C4-2B (cell line): Measurements from ENCODE around the gene STEAP1B.

ENCODE experiments used
- ZFX ChIP-seq: fragments of 450-650 bp; IDR thresholded peaks from 2 replicates; pipeline ENCODE4 v1.6.1; 2017
- TF ChIP-seq, protein P1 (sequence below): fragments of 450-650 bp; conservative IDR thresholded peaks from 2 replicates; pipeline ENCODE4 v1.5.1; 2017; ENCODE audit warnings: mild to moderate bottlenecking

DNA sequence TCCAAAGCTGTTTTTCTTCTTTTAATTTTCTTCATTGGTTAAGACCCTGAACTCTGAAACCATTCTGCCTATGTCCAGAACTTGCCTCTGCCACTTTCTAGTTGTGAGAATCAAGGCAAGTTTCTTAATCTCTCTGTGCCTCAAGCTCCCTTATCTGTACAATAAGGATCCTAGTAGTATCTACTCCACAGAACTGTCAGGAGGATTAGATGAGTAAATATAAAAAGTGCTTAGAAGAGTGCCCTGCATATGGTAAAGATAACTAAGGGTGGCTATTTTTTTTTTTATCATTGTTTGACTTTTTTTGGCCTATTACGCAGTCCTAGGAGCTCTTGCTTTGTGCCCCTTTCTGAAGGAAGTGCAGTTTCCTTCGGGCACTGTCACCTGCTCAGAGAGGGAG, 96.6 kb downstream of the STEAP1B start:
- TF ChIP-seq, protein P1, sequence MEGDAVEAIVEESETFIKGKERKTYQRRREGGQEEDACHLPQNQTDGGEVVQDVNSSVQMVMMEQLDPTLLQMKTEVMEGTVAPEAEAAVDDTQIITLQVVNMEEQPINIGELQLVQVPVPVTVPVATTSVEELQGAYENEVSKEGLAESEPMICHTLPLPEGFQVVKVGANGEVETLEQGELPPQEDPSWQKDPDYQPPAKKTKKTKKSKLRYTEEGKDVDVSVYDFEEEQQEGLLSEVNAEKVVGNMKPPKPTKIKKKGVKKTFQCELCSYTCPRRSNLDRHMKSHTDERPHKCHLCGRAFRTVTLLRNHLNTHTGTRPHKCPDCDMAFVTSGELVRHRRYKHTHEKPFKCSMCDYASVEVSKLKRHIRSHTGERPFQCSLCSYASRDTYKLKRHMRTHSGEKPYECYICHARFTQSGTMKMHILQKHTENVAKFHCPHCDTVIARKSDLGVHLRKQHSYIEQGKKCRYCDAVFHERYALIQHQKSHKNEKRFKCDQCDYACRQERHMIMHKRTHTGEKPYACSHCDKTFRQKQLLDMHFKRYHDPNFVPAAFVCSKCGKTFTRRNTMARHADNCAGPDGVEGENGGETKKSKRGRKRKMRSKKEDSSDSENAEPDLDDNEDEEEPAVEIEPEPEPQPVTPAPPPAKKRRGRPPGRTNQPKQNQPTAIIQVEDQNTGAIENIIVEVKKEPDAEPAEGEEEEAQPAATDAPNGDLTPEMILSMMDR, result no peak
- TF ChIP-seq ZFX, result no peak
